ENCODE data around the gene PSME2.
"Not testable (repeated sequence)": the region's sequence is repeated elsewhere in the genome, so short reads cannot be mapped to it uniquely, and the experiment has no call there.

The PSME2 gene

DNA sequence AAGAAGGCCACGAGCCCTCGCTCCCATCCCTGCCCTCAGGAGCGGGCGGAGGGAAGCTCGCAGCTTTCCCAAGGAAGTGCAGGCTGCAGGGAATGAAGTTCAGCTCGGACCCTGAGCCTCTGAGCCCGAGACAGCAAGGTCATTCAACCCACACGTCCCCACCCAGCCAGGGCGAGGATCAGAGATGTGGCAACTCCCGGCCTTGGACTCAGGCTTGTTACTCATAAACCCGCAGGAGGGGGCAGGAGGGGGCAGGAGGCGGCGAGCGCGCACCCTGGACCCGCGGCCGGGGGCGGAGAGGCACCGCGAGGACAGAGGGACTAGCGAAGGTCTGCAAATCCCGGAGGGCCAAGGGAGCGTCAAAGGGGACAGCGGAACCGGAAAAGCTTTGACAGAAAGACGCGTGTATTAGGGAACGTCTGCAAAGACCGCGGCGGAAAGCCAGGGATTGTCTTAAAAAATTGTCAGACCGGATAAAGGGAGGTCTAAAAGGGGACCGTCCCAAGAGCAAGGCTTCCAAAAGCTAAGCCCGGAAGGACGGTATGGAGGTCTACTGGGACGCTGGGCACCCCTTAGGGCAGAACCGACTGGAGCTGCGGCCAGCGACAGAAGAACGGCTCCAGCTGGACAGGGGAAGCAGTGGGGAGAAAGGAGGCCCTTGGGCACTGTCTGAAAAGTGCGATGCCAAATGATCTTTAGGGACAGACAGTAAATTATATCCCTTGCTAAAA, 32.4 kb downstream of the PSME2 start:
- TF ChIP-seq, protein P1, sequence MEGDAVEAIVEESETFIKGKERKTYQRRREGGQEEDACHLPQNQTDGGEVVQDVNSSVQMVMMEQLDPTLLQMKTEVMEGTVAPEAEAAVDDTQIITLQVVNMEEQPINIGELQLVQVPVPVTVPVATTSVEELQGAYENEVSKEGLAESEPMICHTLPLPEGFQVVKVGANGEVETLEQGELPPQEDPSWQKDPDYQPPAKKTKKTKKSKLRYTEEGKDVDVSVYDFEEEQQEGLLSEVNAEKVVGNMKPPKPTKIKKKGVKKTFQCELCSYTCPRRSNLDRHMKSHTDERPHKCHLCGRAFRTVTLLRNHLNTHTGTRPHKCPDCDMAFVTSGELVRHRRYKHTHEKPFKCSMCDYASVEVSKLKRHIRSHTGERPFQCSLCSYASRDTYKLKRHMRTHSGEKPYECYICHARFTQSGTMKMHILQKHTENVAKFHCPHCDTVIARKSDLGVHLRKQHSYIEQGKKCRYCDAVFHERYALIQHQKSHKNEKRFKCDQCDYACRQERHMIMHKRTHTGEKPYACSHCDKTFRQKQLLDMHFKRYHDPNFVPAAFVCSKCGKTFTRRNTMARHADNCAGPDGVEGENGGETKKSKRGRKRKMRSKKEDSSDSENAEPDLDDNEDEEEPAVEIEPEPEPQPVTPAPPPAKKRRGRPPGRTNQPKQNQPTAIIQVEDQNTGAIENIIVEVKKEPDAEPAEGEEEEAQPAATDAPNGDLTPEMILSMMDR (conservative IDR thresholded peaks at IDR 0.05; ENCODE audit: low read depth, low read length), result no peak
- H3K4me3 ChIP-seq (ENCODE audit: low read depth, low read length), result peak overlapping the region; percentile 85
- DNase-seq (ENCODE audit: low read depth), result peak; percentile 82

DNA sequence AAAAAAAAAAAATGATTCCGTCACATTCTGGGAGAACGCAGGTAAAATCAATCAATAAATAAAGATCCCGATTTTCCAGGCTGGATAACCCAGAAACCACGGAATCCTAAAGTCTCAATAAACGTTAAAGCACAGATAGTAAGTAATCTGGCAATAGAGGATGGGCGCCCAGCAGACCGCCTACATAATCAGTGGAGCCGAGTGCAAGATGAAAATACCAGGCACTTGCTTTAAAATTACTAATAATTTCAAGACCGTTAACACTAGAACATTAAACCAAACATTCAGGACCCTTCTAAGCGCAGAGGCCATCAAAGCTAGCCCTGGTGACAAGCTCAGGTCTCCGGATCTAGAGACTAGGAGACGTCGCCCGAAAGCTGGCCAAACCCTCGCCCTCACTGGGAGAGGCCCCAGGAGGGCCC, 33.0 kb downstream of the PSME2 start:
- DNase-seq (ENCODE audit: low read depth), result no peak
- TF ChIP-seq, protein P1 (conservative IDR thresholded peaks at IDR 0.05; ENCODE audit: low read depth, low read length), result no peak
- H3K4me3 ChIP-seq (ENCODE audit: low read depth, low read length), result peak overlapping the region; percentile 85

DNA sequence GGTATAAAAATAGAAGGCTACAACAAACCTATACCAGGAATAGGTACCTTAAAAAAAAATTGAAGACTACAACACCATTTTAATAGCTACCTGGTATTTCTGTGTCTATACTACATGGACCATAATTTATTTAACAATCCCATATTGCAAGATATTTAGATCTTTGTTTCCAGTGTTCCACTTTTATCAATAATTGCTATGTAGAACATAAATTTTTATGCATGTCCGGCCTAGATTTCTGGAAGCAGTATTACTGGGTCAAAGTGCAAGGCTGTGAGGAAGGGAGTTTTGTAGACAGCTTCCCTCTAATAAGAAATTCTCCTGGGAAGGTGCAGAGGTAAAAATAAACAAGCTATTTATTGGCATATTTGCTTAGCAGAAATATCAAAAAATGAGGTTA, 35.9 kb downstream of the PSME2 start:
- DNase-seq (ENCODE audit: low read depth), result no peak
- TF ChIP-seq, protein P1 (conservative IDR thresholded peaks at IDR 0.05; ENCODE audit: low read depth, low read length), result no peak
- no peak overlapping the region for H3K4me3 ChIP-seq (ENCODE audit: low read depth, low read length)

DNA sequence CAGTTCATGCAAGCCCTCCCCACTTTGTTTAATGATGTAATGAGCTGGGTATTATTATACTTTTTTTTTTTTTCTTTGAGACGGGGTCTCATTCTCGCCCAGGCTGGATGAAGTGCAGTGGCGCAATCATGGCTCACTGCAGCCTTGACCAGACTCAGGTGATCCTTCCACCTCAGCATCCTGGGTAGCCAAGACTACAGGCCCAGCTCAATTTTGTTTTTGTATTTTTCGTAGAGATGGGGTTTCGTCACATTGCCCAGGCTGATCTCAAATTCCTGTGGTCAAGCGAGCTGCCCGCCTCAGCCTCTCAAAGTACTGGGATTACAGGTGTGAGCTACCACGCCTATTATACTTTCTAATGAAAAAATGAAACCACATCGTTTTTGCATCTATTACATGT, 36.4 kb downstream of the PSME2 start:
- TF ChIP-seq, protein P1 (conservative IDR thresholded peaks at IDR 0.05; ENCODE audit: low read depth, low read length), result no peak
- H3K4me3 ChIP-seq (ENCODE audit: low read depth, low read length), result no peak overlapping the region

DNA sequence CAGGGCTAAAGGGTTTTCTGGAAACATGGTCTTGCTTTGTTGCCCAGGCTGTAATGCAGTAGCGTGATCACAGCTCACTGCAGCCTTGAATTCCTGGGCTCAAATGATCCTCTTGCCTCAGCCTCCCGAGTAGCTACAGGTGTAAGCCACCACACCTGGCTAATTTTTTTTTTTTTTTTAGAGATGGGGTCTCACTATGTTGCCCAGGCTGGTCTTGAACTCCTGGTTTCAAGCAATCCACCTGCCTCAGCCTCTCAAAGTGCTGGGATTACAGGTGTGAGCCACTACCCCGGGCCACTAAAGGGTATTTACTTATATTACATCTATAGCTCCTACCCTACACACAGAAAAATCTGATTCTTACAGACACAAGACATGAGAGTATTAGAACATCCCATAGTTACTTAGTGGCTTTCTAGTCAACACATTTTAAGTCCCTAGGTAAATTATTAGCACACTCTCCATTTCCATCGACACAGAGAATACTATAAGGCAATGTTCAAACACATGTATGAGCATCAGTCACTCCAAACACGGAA, 38.0 kb downstream of the PSME2 start:
- DNase-seq (ENCODE audit: low read depth), result no peak
- no peak overlapping the region for H3K4me3 ChIP-seq (ENCODE audit: low read depth, low read length)
- TF ChIP-seq, protein P1 (conservative IDR thresholded peaks at IDR 0.05; ENCODE audit: low read depth, low read length), result no peak

More for the DNA sequence above, 36.4 kb downstream of the PSME2 start:
- no peak for DNase-seq (ENCODE audit: low read depth)

DNA sequence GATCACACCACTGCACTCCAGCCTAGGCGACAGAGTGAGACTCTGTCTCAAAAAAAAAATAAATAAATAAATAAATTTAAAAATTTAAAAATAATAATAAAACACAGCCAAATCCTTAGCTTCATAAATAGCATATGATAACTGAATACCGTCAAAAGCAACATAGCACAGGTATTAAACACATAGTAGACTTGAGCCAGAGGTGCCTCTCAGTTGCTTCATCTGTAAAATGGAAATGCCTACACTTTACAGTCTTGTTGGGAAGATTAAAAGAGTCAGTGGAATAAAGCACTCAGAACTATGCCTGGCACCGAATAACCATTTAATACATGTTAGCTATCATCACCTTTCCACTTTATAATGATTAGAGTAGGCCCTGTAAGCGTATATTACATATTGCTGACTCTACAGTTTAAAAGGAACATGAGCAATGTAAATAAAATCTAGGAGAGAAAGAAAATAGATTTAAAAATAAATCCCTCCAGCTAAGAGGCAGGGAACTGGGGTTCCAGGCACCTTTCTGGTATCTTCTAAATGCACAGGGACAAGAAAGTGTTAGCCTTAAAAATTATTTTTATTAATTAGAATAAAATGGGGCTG, 39.6 kb downstream of the PSME2 start:
- no peak for DNase-seq (ENCODE audit: low read depth)
- TF ChIP-seq, protein P1 (conservative IDR thresholded peaks at IDR 0.05; ENCODE audit: low read depth, low read length), result no peak
- no peak overlapping the region for H3K4me3 ChIP-seq (ENCODE audit: low read depth, low read length)

DNA sequence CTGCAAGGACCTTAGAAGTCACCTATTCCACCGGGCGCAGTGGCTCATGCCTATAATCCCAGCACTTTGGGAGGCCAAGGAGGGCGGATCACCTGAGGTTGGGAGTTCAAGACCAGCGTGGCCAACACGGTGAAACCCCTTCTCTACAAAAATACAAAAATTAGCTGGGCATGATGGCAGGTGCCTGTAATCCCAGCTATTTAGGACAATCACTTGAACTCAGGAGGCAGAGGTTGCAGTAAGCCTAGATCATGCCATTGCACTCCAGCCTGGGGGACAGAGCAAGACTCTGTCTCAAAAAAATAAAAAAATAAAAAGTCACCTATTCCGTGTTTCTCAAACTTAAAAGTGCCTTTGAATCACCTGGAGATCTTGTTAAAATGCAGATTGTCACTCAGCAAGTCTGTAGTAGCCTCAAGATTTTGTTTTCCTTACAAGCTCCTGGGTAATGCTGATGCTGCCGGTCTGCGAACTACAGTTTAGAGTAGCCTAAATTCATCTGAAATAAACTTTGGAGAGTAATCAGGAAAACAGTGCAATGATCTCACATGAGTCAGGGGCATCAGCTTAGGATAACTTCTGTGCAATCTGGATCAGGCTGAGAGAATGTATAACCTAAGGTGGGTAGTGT, 40.7 kb downstream of the PSME2 start:
- DNase-seq (ENCODE audit: low read depth); H3K4me3 ChIP-seq (ENCODE audit: low read depth, low read length): not testable (repeated sequence)

Measured in choroid plexus epithelial cell (primary cell).